ENCODE data around the gene RETSAT. TPM values are rescaled to one million over a fixed set of nuclear protein-coding genes. Genes with fewer than 3 reads are reported as not detected.

The RETSAT gene
- total and polyA plus RNA-seq, 2 of the 13 experiments (the other 11 are each of a cell fraction or from before 2014, with no cell fraction given) = 46.7 to 61.0 TPM

DNA sequence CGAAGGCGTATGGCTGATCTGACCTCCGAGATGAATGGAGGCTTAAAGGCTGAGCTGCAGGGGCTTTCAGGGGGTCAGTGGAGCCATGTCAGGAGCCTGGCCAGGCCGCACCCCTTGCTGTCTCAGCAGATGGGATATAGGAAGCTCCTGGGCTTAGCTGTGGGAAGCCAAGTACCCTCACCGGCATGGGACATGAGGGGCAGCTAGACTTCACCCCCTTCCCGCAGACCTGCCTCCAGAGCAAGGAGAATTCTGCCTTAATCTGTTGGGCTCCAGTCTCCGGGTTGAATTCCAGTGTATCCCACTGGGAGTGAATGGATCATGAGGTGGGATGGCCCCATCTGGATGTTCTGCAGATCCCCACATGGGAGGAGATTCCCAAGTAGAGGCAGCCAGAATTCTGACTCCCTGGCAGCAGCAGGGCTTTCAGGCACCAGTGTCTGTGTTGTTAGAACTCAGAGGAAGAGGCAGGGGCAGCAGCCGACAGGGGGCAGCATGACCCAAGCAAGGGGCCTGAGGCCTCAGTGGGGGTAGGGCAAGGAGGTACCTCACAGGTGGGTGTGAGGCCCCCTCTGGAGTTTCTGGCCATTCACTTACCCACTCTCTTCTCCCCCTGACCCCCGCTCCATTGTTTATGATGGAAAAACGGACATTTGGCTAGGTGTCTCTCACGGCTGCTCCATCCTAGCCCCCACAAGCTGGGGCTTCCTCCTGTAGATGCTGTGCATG, 36.8 kb upstream of the RETSAT start (continued):
- TF ChIP-seq, protein P1, sequence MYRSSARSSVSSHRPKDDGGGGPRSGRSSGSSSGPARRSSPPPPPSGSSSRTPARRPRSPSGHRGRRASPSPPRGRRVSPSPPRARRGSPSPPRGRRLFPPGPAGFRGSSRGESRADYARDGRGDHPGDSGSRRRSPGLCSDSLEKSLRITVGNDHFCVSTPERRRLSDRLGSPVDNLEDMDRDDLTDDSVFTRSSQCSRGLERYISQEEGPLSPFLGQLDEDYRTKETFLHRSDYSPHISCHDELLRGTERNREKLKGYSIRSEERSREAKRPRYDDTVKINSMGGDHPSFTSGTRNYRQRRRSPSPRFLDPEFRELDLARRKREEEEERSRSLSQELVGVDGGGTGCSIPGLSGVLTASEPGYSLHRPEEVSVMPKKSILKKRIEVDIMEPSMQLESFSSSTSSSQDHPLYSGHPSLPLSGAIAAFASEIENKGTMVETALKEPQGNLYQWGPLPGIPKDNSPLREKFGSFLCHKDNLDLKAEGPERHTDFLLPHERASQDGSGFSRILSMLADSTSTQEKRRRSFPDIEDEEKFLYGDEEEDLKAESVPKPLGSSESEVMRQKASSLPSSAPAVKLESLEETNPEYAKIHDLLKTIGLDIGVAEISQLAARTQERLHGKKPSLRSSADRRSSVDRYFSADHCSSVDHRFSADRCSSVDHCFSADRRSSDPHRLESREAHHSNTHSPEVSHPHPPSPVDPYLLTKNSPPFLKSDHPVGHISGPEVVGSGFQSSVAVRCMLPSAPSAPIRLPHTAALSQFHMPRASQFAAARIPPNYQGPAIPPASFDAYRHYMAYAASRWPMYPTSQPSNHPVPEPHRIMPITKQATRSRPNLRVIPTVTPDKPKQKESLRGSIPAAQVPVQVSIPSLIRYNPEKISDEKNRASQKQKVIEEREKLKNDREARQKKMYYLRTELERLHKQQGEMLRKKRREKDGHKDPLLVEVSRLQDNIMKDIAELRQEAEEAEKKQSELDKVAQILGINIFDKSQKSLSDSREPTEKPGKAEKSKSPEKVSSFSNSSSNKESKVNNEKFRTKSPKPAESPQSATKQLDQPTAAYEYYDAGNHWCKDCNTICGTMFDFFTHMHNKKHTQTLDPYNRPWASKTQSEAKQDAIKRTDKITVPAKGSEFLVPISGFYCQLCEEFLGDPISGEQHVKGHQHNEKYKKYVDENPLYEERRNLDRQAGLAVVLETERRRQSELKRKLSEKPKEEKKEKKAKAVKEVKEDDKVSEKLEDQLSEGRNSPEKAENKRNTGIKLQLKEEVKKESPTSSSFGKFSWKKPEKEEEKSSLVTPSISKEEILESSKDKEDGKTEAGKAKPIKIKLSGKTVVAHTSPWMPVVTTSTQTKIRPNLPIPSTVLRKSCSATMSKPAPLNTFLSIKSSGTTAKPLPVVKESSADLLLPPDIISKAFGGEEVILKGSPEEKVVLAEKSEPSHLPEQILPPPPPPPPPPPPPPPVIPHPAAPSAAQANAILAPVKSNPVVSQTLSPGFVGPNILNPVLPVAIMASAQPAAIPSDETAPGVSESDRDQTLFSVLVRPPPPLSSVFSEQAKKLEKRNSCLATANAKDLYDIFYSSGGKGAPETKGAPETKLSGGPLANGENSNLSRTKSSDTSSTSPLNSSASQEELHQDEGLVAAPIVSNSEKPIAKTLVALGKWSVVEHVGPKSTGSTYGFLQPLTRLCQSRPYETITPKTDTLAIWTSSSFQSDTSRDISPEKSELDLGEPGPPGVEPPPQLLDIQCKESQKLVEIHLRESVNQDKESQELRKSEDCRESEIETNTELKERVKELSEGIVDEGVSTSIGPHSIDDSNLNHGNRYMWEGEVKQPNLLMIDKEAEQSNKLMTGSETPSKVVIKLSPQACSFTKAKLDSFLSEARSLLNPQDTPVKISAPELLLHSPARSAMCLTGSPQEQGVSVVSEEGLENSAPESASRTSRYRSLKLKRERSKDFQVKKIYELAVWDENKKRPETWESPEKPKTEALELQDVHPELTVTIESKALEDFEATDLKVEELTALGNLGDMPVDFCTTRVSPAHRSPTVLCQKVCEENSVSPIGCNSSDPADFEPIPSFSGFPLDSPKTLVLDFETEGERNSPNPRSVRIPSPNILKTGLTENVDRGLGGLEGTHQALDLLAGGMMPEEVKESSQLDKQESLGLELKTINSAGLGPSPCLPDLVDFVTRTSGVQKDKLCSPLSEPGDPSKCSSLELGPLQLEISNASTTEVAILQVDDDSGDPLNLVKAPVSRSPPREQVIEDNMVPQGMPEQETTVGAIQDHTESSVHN (CRISPR knock-in tag; IDR thresholded peaks at IDR 0.05) = no peak
- TF ChIP-seq ZBTB37 (CRISPR knock-in tag; IDR thresholded peaks at IDR 0.05) = no peak
- no peak for TF ChIP-seq ZNF441 (CRISPR knock-in tag; IDR thresholded peaks at IDR 0.05; ENCODE audit: borderline replicate concordance)
- TF ChIP-seq CBX1 (IDR thresholded peaks at IDR 0.05; ENCODE audit: low read depth) = no peak
- no peak for TF ChIP-seq ZNF883 (CRISPR knock-in tag; IDR thresholded peaks at IDR 0.05; ENCODE audit: not compliant biosample characterization)
- no peak for TF ChIP-seq ATRX (CRISPR knock-in tag; IDR thresholded peaks at IDR 0.05; ENCODE audit: borderline replicate concordance)
- peak; percentile 84 for TF ChIP-seq XRCC5 (optimal IDR thresholded peaks at IDR 0.05; ENCODE audit: low read length)
- TF ChIP-seq KDM5B (CRISPR knock-in tag; IDR thresholded peaks at IDR 0.05; ENCODE audit: borderline replicate concordance) = no peak
- TF ChIP-seq RAD21 (CRISPR knock-in tag; IDR thresholded peaks at IDR 0.05) = peak; percentile 98
- no peak for TF ChIP-seq ZNF30 (CRISPR knock-in tag; IDR thresholded peaks at IDR 0.05)
- TF ChIP-seq ZNF720 (CRISPR knock-in tag; IDR thresholded peaks at IDR 0.05) = no peak
- TF ChIP-seq CENPBD1 (CRISPR knock-in tag; IDR thresholded peaks at IDR 0.05; ENCODE audit: borderline replicate concordance, low read depth) = no peak
- TF ChIP-seq PAWR (CRISPR knock-in tag; IDR thresholded peaks at IDR 0.05; ENCODE audit: borderline replicate concordance) = 0 out of 2 replicates have a peak, but pooled peaks have one; percentile 77
- TF ChIP-seq ZMAT5 (CRISPR knock-in tag; IDR thresholded peaks at IDR 0.05; ENCODE audit: borderline replicate concordance, low read depth) = no peak
- TF ChIP-seq KDM4B (CRISPR knock-in tag; IDR thresholded peaks at IDR 0.05) = no peak
- TF ChIP-seq ZNF337 (CRISPR knock-in tag; IDR thresholded peaks at IDR 0.05; ENCODE audit: borderline replicate concordance, low read depth) = no peak
- TF ChIP-seq, protein P2, sequence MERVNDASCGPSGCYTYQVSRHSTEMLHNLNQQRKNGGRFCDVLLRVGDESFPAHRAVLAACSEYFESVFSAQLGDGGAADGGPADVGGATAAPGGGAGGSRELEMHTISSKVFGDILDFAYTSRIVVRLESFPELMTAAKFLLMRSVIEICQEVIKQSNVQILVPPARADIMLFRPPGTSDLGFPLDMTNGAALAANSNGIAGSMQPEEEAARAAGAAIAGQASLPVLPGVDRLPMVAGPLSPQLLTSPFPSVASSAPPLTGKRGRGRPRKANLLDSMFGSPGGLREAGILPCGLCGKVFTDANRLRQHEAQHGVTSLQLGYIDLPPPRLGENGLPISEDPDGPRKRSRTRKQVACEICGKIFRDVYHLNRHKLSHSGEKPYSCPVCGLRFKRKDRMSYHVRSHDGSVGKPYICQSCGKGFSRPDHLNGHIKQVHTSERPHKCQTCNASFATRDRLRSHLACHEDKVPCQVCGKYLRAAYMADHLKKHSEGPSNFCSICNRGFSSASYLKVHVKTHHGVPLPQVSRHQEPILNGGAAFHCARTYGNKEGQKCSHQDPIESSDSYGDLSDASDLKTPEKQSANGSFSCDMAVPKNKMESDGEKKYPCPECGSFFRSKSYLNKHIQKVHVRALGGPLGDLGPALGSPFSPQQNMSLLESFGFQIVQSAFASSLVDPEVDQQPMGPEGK (CRISPR knock-in tag; IDR thresholded peaks at IDR 0.05) = peak; percentile 67; the same call in 1 of the 2 replicates

Data from HepG2 (cell line).